Measurements from ENCODE around the gene KLHL29.

Gene KLHL29

DNA sequence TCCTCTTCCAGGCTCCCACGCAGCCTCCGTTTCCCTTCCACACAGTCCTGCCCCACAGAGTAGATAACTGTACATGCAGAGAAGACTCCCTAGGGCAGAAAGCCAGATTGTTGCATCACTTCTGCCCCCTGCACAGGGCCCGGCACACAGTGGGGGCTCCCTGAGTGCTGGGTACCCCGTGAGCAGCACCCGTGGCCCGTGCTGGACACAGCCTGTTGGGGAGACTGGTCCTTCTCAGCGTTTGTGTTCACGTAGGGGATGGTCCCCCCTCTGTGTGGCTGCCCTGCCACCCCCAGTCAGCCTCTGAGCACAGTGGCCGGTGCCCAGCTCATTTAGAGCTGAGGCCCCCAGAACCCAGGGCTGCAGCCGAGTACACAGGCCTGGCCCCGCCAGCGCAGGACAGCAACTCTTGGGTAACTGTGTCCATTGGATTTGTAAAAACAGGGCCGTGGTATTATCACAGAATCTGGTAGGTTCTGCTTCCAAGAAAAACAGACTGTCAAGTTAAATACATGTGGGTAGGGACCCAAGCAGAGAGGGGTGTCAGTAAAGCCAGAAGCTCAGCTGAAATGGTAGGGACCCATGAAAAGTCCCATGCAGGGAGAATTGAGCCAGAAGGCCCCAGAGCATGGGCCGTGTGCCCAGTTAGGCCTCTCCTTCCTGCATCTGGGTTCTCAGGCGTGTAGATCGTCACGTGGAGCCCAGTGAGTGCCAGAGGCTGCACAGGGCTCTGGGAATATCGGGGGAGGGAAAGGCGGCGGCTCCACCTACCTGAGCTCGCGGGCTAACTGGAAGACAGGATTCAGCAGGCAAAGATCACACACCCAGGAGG, 284.6 kb downstream of the KLHL29 start:
- no peak for DNase-seq

DNA sequence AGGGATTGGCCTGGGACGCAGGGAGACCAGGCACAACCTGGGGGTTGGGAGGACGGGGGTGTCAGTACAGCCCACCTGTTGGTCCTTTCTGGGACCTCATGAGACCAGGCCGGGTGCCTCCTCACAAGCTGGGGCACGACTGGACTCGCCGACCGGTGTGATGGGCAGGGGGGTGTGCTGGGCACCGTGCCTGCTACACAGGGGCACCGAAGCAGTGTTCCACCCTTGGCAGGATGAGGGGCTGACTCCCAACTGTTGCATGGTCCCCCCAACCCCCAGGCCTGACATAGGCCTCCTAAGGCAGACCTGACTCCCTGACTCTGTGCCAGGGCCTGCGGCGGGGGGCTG, 285.2 kb downstream of the KLHL29 start:
- no peak for DNase-seq

DNA sequence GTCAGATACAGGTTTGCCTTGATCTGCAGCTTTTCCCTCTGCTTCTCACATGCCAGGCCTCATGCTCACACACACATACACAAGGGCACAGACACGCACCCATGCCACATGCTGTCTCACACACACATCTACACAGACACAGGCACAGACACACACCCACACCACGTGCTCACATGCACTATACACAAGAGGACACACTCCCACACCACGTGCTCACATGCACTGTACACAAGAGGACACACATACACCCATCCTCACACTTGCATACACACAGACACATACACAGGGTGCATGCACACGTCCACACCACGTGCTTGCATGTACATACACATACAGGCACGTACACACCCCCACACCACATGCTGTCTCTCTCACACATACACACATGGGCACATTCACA, 288.1 kb downstream of the KLHL29 start:
- DNase-seq, result no peak

DNA sequence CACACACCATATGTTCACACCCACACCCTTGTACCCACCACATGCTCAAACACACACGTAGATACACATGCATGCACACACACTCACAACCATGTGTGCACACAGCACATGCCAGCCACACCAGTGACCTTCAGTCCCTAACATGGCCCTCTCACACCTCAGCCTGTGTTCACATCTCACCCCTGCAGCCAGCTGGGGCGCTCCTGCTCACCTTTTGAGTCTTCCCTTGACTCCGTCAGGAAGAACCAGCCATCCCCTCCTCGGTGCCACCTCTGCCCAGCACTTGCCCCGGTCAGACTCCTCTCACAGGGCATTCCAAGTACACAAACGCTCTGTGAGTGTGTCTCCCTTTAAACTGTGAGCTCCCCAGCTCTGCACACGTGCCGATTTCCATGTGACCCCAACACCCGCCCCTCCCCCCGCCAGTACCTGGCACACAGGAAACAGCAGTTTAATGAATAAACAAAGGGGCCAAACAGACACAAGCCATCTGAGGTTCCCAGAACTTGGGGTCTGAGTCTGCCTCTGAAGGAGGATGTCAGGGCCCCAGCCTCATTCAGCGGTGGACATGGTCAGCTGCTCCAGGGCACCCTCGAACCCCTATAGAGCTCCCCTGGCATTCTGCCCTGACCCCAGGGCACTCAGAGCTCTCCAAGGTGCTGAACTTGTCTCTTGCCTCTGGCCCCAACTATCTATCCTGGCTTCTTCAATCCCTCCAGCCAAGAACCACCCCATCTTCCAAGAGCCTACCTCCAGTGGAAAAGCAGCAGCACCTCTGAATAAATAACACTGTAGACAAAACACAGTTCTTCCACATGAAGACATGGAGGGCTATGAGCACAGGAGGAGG, 289.1 kb downstream of the KLHL29 start:
- no peak for DNase-seq

DNA sequence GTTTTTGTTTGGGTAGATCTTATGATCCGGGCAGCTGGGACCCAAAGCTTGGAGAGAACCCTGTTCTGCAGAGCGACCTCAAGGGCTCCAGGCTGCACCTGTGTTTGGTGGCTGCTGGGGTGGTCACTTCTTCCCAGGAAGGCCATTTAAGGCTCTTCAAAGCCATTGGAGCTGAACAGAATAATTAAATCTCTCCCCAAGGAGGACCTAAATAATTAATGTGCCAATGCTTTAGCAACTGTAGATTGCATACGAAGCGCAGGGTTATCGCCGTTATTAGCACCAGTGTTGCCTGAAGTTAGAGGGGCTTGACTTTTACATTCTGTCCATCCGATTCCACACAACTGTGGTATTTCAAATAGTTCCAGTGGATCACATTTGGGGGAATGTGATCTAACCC, 290.5 kb downstream of the KLHL29 start:
- no peak for DNase-seq

DNA sequence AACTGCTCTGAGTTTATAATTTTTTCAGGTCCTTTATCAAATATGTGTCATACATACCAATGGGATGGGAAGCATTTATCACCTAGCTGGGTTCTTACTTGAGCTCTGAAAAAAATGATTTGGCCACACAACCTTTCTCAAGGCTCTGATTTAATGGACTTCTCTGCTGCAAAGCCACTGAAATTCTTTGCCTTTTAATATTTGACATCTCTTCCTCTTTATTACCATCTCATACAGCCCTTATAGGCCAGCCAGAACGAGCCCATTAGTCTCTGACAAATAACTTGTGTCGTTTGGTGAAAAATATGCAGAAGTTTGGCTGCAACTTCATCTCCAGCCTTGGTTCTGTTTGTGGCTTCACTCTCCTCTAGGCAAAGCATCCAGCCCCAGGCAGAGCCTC, 292.9 kb downstream of the KLHL29 start:
- no peak for DNase-seq

DNA sequence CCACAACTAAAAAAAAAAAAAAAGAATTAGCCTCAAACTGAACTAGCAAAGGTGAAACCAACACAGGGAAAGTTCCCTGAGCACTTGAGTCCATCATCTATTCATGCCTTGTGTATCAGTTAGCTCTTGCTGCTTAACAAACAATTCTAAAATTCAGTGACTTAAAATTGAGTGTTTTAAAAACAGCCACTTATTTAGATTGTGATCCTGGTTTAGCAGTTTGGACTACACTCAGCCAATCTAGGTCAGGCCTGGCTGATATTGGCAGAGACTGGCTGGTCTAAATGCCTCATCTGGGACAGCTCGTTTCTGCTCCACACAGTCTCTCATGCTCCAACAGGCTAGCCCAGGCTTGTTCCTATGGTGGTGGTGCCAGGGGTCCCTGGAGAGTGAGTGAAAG, 294.1 kb downstream of the KLHL29 start:
- no peak for DNase-seq

DNA sequence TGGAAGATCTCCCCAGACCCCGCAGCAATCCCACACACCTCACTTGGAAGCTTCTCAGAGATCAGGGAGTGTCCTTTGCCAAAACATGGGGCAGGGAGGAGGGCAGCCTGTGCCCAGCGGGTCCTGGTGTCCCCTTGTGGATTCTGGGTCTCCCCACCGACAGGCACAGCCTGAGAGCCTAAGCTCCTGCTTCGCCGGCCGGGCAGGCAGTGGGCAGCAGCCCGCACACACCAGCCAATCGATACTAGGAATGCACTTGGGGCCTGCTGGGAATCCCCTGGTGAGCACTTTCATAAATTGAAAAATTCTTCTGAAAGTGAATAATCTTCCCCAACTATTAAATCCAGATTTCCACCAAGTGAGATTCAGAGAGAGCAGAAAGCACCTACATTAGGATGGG, 296.0 kb downstream of the KLHL29 start:
- DNase-seq, result no peak

DNA sequence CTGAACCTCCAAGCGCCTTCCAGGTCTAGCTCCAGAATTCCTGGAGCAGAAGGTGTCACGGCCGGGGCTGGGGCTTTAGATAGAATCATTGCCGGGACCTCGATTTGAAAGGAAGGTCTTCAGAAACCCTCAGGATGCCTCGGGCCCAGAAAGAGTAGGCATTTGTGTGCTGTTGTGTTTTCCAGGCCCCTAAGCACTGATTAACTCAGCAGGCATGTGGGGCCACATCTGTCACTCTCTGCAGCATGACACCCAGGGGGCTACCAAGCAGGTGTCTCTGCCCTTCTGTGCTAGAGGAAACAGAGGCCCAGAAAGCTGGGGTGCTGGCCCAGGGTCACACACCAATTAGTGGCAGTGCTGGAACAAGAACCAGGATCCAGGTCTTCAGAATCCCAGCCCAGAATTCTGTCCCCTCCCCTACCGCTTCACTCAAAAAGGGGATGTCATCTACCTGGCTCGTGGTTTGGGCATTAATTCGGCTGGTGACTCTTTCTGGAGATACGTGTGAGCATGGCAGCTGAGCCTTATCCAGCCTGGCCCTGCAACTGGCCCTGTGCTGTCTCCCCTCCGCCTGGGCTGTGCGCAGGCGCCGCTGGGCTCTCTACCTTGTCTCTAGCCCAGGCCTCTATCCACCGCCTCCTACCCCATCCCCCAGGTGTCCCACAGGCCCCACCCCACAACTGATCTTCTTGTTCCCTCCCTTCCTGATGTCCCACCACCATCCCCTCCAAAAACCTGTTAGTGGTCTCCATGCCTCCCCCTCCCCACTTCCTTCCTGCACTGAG, 296.6 kb downstream of the KLHL29 start:
- DNase-seq, result no peak

DNA sequence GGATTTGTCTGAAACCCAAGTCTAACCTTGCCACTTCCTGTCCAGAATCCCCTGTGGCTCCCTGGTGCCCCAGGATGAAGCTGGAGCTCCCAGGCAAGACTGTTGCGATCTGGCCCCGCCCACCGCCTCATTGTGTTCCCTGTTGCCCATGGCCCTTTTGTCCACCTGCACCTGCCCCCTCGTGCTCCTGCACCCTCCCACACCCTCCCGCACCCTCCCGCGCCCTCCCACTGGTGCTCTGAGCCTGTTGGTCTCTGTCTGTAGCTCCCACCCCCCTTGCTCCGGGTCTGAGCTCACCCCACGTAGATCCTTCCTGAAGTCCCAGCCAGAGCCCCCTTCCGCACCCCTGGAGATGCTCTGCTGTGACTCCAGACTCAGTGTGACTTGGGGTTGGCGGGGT, 297.5 kb downstream of the KLHL29 start:
- no peak for DNase-seq

DNA sequence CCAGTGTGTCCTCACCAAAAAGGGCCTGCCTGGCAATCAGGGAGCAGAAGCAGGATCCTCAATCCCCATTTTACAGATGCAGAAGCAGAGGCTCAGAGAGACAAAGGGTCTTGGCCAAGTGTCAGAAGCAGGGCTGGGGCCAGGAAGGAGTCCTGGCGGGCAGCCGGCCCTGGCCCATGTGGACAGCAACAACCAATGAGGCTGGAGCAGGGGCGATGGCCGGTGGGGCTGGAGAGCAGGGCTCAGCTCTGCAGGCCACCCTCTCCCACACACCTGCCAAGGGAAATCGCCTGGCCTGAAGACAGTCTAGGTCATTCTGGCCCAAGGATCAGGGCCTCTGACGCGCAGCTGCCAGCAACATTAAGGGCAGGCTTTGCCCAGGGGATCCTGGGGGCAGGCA, 298.0 kb downstream of the KLHL29 start:
- DNase-seq, result no peak

DNA sequence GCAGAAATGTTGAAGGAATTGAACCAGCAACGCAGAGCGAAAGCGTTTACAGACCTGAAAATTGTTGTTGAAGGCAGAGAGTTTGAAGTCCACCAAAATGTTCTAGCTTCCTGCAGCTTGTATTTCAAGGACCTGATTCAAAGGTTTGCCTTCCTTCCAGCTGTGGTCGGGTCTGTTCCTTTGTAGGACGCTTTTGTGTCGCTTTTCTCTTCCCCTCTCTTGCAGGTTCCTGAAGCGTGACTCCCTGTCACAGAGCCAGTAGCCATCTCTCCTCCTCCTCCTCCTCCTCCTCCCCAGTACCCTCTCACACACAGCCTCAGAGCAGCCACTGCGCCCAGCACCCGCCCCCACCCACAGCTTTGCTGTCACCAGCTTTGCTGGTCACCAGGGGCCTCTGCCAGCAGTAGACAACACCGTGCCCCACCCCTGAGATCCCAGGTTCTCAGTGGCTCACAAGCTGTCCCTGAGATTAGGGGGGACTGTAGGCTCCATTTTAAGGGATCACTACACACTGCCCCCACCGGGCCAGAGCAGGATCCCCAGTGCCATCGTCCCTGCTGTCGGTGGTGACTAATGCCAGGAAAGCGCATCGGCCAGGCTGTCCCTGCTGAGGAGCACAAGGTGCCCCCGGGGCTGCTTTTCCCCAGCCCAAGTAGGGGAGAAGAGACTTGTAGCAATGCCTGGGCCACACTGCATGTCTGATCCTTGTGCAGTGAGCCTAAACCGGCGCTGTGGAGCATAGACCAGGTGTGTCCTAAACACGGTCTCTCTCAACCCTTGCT, 299.6 kb downstream of the KLHL29 start:
- DNase-seq, result no peak

DNA sequence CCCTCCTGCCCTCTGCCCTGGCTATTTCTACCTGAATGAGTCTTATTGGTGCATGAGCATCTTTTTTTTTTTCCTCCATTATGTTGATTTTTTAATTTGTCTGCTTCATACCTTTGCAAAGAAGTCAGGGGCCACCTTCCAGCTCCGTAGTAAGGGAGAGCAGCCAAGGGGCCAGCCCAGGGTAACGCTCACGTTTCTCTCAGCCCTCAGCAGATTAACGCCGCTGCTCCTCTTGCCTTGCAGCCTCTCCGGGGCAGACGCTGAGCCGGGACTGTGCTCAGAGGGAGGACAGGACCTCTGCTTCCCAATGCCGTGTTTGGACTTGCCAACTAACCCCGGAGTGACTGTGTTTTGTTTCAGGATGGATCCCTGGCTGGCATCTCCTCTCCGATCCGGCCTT, 300.2 kb downstream of the KLHL29 start:
- no peak for DNase-seq

DNA sequence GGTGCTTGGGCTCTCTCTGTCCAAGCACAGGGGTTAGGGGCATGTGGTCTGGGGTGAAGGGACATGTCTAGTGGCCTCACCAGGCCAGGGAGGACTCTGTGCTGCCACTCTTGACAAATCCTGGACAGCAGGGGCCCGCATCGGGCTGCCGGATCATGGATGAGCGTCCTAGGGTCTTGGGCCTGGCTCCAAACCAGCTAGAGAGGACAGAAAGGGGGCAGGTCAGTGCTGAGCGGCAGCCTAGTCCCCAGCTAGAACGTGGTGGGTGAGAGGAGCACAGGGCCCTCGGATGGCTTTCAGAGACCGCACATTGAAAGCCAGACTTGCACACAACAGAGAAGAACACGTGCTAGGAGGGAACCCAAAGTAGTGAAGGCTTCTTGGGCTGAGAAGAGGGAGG, 300.7 kb downstream of the KLHL29 start:
- DNase-seq, result no peak

DNA sequence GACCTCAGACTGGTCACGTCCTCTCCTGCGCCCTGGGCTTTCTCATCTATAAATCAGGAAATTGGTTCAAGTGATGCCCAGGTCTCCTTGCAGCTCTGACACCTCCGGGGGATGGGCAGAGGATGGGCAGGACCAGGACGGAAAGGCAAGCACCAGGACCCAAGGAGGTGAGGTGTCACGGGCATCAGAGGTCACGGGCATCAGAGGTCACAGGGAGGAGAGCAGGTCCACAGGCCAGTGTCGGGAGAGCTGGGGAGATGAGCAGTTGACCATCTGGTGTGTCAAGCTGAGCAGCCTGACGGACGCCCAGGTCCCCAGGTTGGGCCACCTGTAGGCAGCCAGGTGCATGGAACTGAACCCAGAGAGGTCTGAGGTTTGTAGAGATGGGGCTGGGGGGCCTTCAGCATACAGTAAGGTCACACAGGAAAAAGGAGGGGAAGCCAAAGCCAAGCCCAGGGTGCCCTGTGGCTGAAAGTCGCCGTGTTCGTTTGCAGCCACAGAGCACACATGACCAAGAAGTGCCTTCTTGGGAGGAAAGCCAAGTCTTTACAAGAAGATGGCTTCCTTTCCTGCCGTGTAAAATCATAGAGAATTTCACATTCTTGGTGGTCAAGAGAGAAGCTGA, 301.5 kb downstream of the KLHL29 start:
- no peak for DNase-seq

DNA sequence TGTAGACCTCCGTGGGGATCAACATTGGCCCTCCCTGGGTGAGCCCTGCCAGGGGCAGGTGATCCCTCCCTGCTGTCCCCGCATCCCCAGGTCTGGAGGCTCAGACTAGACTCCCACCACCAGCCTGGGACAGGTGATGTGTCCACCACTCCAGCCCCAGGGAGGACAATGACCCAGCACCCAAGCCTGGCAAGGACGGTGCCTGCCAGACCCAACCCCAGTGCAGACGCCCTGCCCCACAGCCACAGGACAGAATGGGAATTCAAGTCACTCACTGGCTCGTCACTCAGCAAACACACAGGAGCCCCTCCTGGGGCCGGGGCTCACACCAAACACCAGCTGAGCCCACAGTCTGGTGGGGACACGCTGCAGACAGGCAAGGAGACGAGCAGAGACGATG, 302.2 kb downstream of the KLHL29 start:
- no peak for DNase-seq

DNA sequence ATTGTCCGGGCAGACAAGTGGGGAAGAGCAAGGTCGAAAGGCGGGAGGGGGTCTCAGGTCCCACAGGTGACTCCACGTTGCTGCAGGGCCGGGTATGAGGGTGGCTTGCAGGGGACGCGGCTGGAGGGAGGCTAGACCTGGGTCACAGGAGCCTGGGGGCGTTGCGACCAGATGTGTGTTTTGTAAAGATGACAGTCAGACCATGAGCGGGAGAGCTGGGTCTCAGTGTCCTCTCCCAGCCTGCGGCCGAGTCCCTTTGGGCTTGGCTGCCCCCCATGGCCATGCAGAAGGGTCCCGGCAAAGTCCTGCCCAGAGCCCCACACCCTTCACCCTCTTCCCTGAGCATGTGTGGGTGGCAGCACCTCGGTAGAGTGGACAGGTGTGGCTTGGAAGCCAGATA, 302.7 kb downstream of the KLHL29 start:
- DNase-seq, result no peak

DNA sequence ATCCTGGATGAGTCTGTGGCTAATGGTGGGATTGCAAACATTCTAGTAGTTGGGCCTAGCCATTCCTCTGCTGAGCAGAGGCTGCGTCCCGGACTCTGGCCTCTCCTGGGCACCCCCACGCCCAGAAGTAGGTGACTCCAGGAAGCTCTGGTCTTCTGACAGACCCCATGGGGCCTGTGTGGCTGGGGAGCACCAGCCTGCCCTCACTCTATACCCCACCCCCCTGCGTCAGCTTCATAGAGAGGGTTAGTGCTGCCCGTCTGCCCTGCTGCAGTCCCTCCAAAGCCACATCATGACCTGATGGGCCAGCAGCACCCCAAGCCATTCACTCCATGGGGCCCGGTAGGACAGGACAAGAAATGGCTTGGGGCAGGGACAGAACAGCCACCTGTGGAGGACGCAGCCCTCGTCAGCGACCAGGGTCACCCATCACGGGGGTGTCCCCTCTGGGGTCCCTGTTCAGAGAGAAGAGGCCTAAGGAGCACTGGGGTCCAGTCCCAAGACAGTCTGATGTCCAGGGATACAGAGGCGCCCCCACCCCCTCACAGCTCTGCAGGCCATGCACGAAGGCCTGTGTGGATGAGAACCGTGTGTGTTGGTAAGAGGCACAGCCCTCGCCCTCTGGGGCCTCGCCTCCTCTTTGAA, 303.6 kb downstream of the KLHL29 start:
- DNase-seq, result no peak

DNA sequence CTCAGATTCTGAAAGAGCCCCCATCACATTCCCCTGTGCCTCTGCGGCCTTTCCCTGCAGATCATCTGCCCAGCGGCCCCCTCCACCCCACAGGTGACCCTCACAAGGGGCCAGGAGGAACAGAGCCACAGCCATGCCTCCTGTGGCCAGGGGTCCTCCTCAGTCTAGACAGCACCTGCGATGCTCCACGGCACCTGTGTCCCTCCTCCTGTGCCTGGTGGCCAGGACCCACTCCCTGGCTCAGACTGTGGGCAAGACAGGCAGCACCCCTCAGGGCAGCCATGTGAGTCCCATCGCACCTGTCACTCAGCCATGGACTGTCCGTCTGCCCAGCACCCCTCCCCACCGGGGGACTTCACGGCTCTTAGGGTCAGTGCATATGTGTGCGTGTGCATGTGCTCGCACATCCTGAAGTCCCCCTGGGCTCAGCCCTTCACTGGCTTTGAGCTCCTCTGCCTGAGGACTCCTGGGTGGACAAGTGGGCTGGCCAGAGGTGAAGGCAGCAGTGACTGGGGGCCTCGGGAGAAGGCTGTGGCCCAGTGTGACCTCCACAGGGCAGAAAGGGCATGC, 304.2 kb downstream of the KLHL29 start:
- DNase-seq, result no peak

DNA sequence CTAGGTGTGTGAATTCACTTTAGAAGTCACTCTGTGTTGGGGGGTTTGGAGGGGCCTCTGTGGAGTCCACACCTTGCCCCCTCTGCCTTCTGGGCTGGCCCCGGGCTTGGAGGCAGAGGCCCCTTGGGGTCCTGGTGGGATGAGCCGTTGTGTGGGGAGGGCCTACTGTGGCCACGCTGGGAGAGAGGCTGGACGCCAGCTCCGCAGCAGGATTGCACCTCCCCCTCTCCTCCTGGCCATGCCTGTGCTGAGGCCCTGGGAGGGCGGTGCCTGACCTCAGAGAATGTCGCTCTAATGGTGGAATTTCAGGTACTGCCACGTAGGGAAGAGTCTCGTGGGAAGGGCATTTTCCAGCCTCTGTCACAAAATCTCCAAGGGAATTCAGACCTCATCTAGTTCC, 304.9 kb downstream of the KLHL29 start:
- DNase-seq, result no peak

DNA sequence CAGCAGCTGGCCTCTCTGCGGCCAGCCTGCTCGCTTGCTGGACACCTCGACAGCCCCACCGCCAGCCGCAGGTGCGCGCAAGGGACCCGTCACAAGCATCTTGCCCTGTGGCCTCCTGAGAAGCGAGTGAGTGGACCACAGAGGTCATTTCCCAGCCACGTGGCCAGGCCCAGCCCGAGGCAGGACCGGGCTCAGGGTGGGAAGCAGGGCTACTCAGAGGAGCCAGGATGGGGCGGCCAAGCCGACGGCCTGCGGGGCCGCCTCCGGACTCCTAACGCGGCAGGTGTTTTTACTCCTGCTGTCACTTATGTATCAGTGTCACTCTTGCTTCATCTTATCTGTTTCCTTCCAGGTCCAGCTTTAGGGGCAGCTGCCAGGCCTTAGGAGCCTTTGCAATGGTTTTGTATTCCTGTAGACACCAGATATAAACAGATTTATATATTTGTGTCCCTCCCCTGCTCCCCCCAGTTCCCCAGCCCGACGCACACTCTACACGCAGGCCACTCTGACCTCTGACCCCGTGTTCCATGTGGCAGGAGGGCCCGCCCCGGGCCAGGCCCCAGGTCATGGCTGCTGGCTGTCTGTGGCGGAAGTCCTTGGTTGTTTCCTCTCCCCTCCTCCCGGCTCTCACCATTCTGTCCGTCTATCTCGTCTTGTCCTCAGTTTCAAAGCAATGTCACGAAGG, 305.6 kb downstream of the KLHL29 start:
- no peak for DNase-seq
